ENCODE measurements around the gene MMP7. TPM values are rescaled to one million over a fixed set of nuclear protein-coding genes. Genes with fewer than 3 reads are reported as not detected.
A peak's percentile ranks its signal among the peaks of the same experiment; 100 is the strongest.

MMP7 gene
- total RNA-seq, 2 experiments from 2014 or later: not detected

DNA sequence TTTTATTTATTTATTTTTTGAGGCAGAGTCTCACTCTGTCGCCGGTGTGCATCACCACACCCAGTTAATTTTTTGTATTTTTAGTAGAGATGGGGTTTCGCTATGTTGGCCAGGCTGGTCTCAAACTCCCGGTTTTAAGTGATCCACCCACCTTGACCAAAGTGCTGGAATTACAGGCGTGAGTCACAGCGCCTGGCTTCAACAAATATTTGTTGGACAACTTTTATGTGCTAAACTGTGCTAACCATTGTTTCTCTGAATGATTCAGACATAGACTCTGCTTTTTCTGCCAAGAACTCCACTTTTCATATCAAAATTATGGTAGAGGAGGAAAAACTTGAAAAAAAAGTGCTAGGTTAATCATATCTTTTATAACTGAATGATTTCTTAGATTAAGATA is 36.3 kb downstream of the MMP7 start:
- H3K4me3 Mint-ChIP-seq: no peak overlapping the region
- H3K36me3 Mint-ChIP-seq (ENCODE audit: low read depth): no peaks in the 10 kb centered on the region
- ATAC-seq: no peak
- H3K27me3 Mint-ChIP-seq (ENCODE audit: low read depth): peaks cover 14% of the 10 kb centered on the region
- H3K9me3 Mint-ChIP-seq (ENCODE audit: insufficient read depth): no peaks in the 10 kb centered on the region
- H3K4me1 Mint-ChIP-seq (ENCODE audit: low read depth): peaks cover 29% of the 10 kb centered on the region
- ChIA-PET POLR2A (no interaction called here), CTCF (interaction anchor here (1.0 to 4.4 kb wide), 4 partner anchors 103 to 206 kb away, joined by 3 to 25 read pairs (median 7); no protein-coding TSS in a partner anchor)
- no peak overlapping the region for H3K27ac Mint-ChIP-seq
- DNase-seq: no peak

GRCh38 chr11:102493524-102493923 is 37.0 kb downstream of the MMP7 start:
- ChIA-PET CTCF (interaction anchor here (1.0 to 4.4 kb wide), 5 partner anchors 103 to 205 kb away, joined by 3 to 25 read pairs (median 6); no protein-coding TSS in a partner anchor), POLR2A (interaction anchor here (1.1 kb wide), 1 partner anchor 9 kb away, joined by 5 read pairs; no protein-coding TSS in a partner anchor)
- DNase-seq (no peak), ATAC-seq (no peak)
- Mint-ChIP-seq H3K4me1 (ENCODE audit: low read depth) (peaks cover 29% of the 10 kb centered on the region), H3K27me3 (ENCODE audit: low read depth) (peaks cover 11% of the 10 kb centered on the region), H3K9me3 (ENCODE audit: insufficient read depth) (no peaks in the 10 kb centered on the region), H3K4me3 (no peak overlapping the region), H3K36me3 (ENCODE audit: low read depth) (no peaks in the 10 kb centered on the region), H3K27ac (no peak overlapping the region)

GRCh38 chr11:102491969-102492368 is 38.6 kb downstream of the MMP7 start:
- Mint-ChIP-seq H3K9me3 (ENCODE audit: insufficient read depth) (no peaks in the 10 kb centered on the region), H3K4me3 (no peak overlapping the region), H3K27ac (no peak overlapping the region), H3K36me3 (ENCODE audit: low read depth) (no peaks in the 10 kb centered on the region), H3K27me3 (ENCODE audit: low read depth) (peaks cover 5% of the 10 kb centered on the region), H3K4me1 (ENCODE audit: low read depth) (peaks cover 44% of the 10 kb centered on the region)
- ATAC-seq (no peak), DNase-seq (no peak)
- ChIA-PET POLR2A (interaction anchor here (1.2 kb wide), 1 partner anchor 142 kb away, joined by 3 read pairs; no protein-coding TSS in a partner anchor), CTCF (interaction anchor here (0.8 to 4.4 kb wide), 7 partner anchors 15 to 174 kb away, joined by 3 to 25 read pairs (median 5); no protein-coding TSS in a partner anchor)

- no peak for ATAC-seq
- Mint-ChIP-seq H3K27ac (no peak overlapping the region), H3K4me1 (ENCODE audit: low read depth) (peaks cover 37% of the 10 kb centered on the region), H3K4me3 (no peak overlapping the region), H3K9me3 (ENCODE audit: insufficient read depth) (no peaks in the 10 kb centered on the region), H3K27me3 (ENCODE audit: low read depth) (no peaks in the 10 kb centered on the region), H3K36me3 (ENCODE audit: low read depth) (no peaks in the 10 kb centered on the region)
- ChIA-PET POLR2A (no interaction called here), CTCF (interaction anchor here (1.1 to 4.4 kb wide), 4 partner anchors 98 to 148 kb away, joined by 5 to 25 read pairs (median 12); no protein-coding TSS in a partner anchor)
- no peak for DNase-seq
These were observed 41.1 kb downstream of the MMP7 start for GRCh38 chr11:102489186-102490145.

GRCh38 chr11:102488208-102488607 is 42.3 kb downstream of the MMP7 start:
- ChIA-PET POLR2A (interaction anchor here (1.1 to 1.8 kb wide), 2 partner anchors 11 to 17 kb away, joined by 4 to 5 read pairs; no protein-coding TSS in a partner anchor), CTCF (interaction anchor here (1.0 to 2.9 kb wide), 8 partner anchors 11 to 200 kb away, joined by 3 to 15 read pairs (median 5); no protein-coding TSS in a partner anchor)
- DNase-seq (no peak), ATAC-seq (no peak)
- Mint-ChIP-seq H3K4me3 (no peak overlapping the region), H3K27me3 (ENCODE audit: low read depth) (no peaks in the 10 kb centered on the region), H3K36me3 (ENCODE audit: low read depth) (no peaks in the 10 kb centered on the region), H3K4me1 (ENCODE audit: low read depth) (peaks cover 36% of the 10 kb centered on the region), H3K9me3 (ENCODE audit: insufficient read depth) (no peaks in the 10 kb centered on the region), H3K27ac (no peak overlapping the region)

DNA sequence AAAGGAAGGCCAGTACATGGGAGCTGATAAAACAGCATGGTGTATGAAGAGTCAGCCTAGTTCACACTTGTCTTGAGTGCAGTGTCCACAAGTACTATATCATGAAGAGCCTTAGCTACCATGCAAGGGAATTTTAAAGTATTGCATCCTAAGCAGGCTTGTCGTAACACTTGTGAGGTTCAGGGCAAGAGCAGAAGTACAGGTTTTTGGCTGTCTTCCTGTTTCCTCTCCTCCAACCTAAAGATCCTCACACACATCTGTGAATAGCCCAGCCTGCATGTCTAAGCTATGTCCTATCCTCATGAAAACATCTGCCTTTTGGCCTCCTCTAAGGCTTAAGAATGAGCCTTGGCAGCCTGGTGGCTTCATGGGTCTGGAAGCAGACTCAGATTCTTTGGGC is 43.3 kb downstream of the MMP7 start:
- Mint-ChIP-seq H3K27me3 (ENCODE audit: low read depth) (no peaks in the 10 kb centered on the region), H3K9me3 (ENCODE audit: insufficient read depth) (no peaks in the 10 kb centered on the region), H3K27ac (peak overlapping the region; percentile 19), H3K4me1 (ENCODE audit: low read depth) (peaks cover 28% of the 10 kb centered on the region), H3K36me3 (ENCODE audit: low read depth) (no peaks in the 10 kb centered on the region), H3K4me3 (no peak overlapping the region)
- ATAC-seq (no peak), DNase-seq (no peak)
- CTCF ChIA-PET: interaction anchor here (0.6 to 2.9 kb wide), 10 partner anchors 9 to 199 kb away, joined by 3 to 15 read pairs (median 4); no protein-coding TSS in a partner anchor
- POLR2A ChIA-PET: interaction anchor here (1.1 to 1.8 kb wide), 3 partner anchors 10 to 35 kb away, joined by 3 to 5 read pairs (median 4); no protein-coding TSS in a partner anchor

DNA sequence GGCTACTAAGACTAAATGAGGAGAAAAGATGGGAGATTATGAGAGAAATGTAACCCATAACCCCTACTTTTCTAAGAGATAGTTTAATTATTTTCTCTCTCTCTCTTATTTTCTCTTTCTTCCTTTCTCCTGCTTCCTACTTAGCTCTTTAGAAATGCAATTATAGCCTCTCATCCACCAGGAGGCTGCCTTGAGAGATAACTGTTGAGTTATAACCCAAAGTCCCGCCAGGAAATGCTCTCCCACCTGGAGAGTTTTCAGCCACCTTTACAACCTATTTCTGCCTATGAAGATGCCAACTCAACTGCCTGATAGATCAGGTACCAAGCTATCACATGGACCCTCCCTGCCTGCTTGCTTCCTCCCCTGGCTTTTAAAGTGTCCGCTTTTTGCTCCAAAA is 44.0 kb downstream of the MMP7 start:
- ChIA-PET CTCF (interaction anchor here (0.6 to 2.9 kb wide), 8 partner anchors 9 to 180 kb away, joined by 3 to 15 read pairs (median 4); no protein-coding TSS in a partner anchor), POLR2A (interaction anchor here (1.2 to 1.8 kb wide), 2 partner anchors 10 to 35 kb away, joined by 3 to 5 read pairs; no protein-coding TSS in a partner anchor)
- peaks cover 21% of the 10 kb centered on the region for H3K4me1 Mint-ChIP-seq (ENCODE audit: low read depth)
- H3K27ac Mint-ChIP-seq: no peak overlapping the region
- no peaks in the 10 kb centered on the region for H3K27me3 Mint-ChIP-seq (ENCODE audit: low read depth)
- DNase-seq (no peak), ATAC-seq (no peak)
- H3K4me3 Mint-ChIP-seq: no peak overlapping the region
- H3K9me3 Mint-ChIP-seq (ENCODE audit: insufficient read depth): no peaks in the 10 kb centered on the region
- H3K36me3 Mint-ChIP-seq (ENCODE audit: low read depth): no peaks in the 10 kb centered on the region

DNA sequence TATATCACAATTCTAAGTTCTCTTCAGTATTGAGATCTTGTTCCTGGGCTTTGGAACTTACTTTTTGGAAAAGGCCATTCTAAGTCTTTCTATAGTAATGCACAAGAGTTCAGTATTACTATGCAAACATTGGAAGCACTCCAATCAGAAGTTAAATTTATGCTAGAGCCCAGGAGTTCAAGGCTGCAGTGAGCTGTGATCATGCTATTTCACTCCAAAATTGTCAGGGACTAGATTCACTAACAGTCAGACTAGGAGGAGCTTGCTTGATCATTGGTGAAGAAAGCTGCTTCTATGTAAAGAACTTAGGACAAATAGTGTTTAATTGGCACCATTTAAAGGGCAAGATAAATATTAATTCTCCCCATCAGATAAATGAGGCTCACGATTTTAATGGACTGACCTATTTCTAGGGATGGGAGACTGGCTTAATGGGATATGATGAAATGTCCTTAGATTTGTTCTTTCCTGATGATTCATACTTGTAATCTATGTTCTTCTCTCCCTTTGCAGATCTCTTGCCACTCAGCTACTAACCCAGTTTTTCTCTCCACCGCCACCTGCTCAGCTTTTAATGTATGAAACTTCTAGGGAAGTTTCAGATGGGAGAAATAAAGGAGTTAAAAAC is 45.3 kb downstream of the MMP7 start:
- H3K36me3 Mint-ChIP-seq (ENCODE audit: low read depth): no peaks in the 10 kb centered on the region
- no peak overlapping the region for H3K27ac Mint-ChIP-seq
- ChIA-PET POLR2A (interaction anchor here (0.9 kb wide), 1 partner anchor 8 kb away, joined by 5 read pairs; no protein-coding TSS in a partner anchor), CTCF (interaction anchor here (1.5 kb wide), 1 partner anchor 11 kb away, joined by 5 read pairs; no protein-coding TSS in a partner anchor)
- H3K27me3 Mint-ChIP-seq (ENCODE audit: low read depth): no peaks in the 10 kb centered on the region
- no peaks in the 10 kb centered on the region for H3K9me3 Mint-ChIP-seq (ENCODE audit: insufficient read depth)
- peaks cover 21% of the 10 kb centered on the region for H3K4me1 Mint-ChIP-seq (ENCODE audit: low read depth)
- H3K4me3 Mint-ChIP-seq: no peak overlapping the region
- no peak for ATAC-seq
- no peak for DNase-seq

DNA sequence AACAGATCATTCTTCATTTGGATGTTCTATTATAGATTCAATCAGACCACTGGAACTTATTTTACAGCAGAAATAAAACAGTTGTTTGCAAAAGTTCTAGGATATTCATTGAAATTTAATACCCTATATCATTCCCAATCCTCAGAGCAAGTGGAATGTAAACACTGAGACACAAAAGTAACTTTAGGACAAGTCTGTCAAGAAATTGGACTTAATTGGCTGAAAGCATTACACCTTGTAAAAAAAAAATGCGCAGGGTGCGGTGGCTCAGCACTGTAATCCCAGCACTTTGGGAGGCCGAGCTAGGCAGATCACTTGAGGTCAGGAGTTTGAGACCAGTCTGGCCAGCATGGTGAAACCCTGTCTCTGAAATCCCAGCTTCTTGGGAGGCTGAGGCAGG is 48.1 kb downstream of the MMP7 start:
- Mint-ChIP-seq H3K36me3 (ENCODE audit: low read depth) (no peaks in the 10 kb centered on the region), H3K27ac (no peak overlapping the region), H3K9me3 (ENCODE audit: insufficient read depth) (no peaks in the 10 kb centered on the region), H3K27me3 (ENCODE audit: low read depth) (no peaks in the 10 kb centered on the region), H3K4me3 (no peak overlapping the region), H3K4me1 (ENCODE audit: low read depth) (peaks cover 26% of the 10 kb centered on the region)
- CTCF ChIA-PET: no interaction called here
- DNase-seq (no peak), ATAC-seq (no peak)
- POLR2A ChIA-PET: no interaction called here

DNA sequence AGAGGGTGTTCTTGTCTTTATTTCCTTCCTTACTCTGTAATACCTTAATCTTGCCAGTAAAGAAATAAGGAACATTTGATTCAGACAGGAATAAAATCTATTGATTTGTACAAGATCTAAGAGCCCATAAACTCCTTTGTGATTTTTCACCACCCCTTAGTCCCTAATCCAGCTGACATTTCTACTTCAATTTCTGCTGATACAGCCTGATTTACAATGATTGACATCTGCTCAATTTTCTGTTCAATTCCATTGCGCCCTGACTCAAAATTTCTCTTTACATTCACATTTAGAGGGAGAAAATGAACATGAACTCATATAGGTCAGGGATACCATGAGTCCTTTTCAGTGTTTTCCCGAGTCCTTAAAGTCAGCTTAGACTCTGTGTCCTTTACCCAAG is 50.8 kb downstream of the MMP7 start:
- ATAC-seq (no peak), DNase-seq (no peak)
- H3K27ac Mint-ChIP-seq: no peak overlapping the region
- no peak overlapping the region for H3K4me3 Mint-ChIP-seq
- H3K27me3 Mint-ChIP-seq (ENCODE audit: low read depth): no peaks in the 10 kb centered on the region
- ChIA-PET POLR2A (no interaction called here), CTCF (interaction anchor here (0.8 to 3.8 kb wide), 8 partner anchors 14 to 138 kb away, joined by 3 to 17 read pairs (median 4); no protein-coding TSS in a partner anchor)
- peaks cover 37% of the 10 kb centered on the region for H3K4me1 Mint-ChIP-seq (ENCODE audit: low read depth)
- no peaks in the 10 kb centered on the region for H3K9me3 Mint-ChIP-seq (ENCODE audit: insufficient read depth)
- peaks cover 3% of the 10 kb centered on the region for H3K36me3 Mint-ChIP-seq (ENCODE audit: low read depth)

DNA sequence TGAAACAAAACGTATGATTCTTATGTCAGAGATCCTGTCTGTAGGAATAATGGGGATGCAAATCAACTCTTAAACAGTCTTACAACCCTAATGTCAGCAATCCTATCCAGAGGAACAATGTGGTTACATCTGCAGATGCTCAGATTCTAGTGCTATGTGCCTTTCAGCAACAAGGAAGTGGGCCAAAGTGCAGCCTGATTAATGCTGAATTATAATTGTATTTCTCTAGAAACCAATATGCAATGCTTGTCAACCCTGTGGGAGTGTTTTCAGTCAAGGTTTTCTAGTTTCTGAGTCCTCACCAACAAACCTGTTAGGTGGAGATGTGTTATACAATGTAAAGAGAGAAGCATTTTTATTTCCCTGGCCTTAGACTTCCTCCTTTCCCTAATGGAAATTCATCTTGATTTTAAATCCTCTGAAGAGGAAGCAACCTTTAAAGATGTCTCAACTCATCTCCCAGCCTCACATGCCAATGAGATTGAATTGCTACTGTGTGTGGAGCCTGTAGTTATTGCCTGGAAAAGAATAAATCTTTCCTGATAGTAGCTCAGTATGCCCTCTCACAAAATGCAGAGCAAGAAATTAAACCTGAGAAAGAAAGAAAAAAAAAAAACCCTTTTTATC is 51.8 kb downstream of the MMP7 start:
- CTCF ChIA-PET: interaction anchor here (1.0 to 3.8 kb wide), 9 partner anchors 16 to 185 kb away, joined by 3 to 17 read pairs (median 9); no protein-coding TSS in a partner anchor
- H3K27me3 Mint-ChIP-seq (ENCODE audit: low read depth): no peaks in the 10 kb centered on the region
- ATAC-seq (no peak), DNase-seq (no peak)
- POLR2A ChIA-PET: no interaction called here
- peaks cover 5% of the 10 kb centered on the region for H3K36me3 Mint-ChIP-seq (ENCODE audit: low read depth)
- H3K4me1 Mint-ChIP-seq (ENCODE audit: low read depth): peaks cover 46% of the 10 kb centered on the region
- H3K9me3 Mint-ChIP-seq (ENCODE audit: insufficient read depth): no peaks in the 10 kb centered on the region
- H3K27ac Mint-ChIP-seq: no peak overlapping the region
- no peak overlapping the region for H3K4me3 Mint-ChIP-seq

Measured in activated CD8-positive, alpha-beta T cell treated with anti-CD3 and anti-CD28 coated beads, Interleukin-2, amount 10 ng/mL, durations not matched to agents 7 days and 5 days (primary cell).